ENCODE measurements around the gene NPLOC4. TPM values are rescaled to one million over a fixed set of nuclear protein-coding genes. Genes with fewer than 3 reads are reported as not detected.

NPLOC4 gene
- total and polyA plus RNA-seq, 2 of the 13 experiments (the other 11 are each of a cell fraction or from before 2014, with no cell fraction given), result 57.0 to 97.0 TPM

- TF ChIP-seq ZNF407 (CRISPR knock-in tag; IDR thresholded peaks at IDR 0.05; ENCODE audit: not compliant biosample characterization) (no peak), U2AF1 (optimal IDR thresholded peaks at IDR 0.05; ENCODE audit: low read depth, low read length) (no peak), ZNF572 (CRISPR knock-in tag; IDR thresholded peaks at IDR 0.05) (no peak), PRDM10 (CRISPR knock-in tag; IDR thresholded peaks at IDR 0.05; ENCODE audit: low read depth) (no peak), ZNF333 (CRISPR knock-in tag; IDR thresholded peaks at IDR 0.05; ENCODE audit: borderline replicate concordance) (peak; percentile 63; the same call in 1 of the 2 replicates), ZNF749 (CRISPR knock-in tag; IDR thresholded peaks at IDR 0.05; ENCODE audit: borderline replicate concordance) (no peak), TGIF2 (CRISPR knock-in tag; IDR thresholded peaks at IDR 0.05) (no peak), TFDP1 (CRISPR knock-in tag; IDR thresholded peaks at IDR 0.05; ENCODE audit: borderline replicate concordance) (no peak; the same call in 1 of the 2 replicates), CENPBD1 (CRISPR knock-in tag; IDR thresholded peaks at IDR 0.05; ENCODE audit: borderline replicate concordance, low read depth) (no peak), HNRNPK (IDR thresholded peaks at IDR 0.05; ENCODE audit: low read depth, low read length, poor library complexity, severe bottlenecking) (no peak), ATF2 (CRISPR knock-in tag; IDR thresholded peaks at IDR 0.05) (no peak), ZMAT3 (CRISPR knock-in tag; conservative IDR thresholded peaks at IDR 0.05) (no peak; the same call in 1 of the 2 replicates)
Measured at GRCh38 chr17:81511804-81512561, 124.9 kb downstream of the NPLOC4 start (continued).

All from HepG2 (cell line).